DND-41 (cell line): ENCODE measurements around the gene SLC6A11.

Experiments used
- EZH2 ChIP-seq: IDR thresholded peaks from 3 replicates; pipeline ENCODE4 v1.6.1; 2012; ENCODE audit warnings: borderline replicate concordance, low read depth, mild to moderate bottlenecking, moderate library complexity, low read length, inconsistent platforms; ENCODE audit not compliant: severe bottlenecking
- TF ChIP-seq, protein P1 (sequence below): IDR thresholded peaks from 2 replicates; pipeline ENCODE4 v1.5.1; 2012; ENCODE audit warnings: borderline replicate concordance, low read length, moderate library complexity, mild to moderate bottlenecking; ENCODE audit not compliant: poor library complexity, severe bottlenecking; ENCODE audit errors: extremely low read depth

DNA sequence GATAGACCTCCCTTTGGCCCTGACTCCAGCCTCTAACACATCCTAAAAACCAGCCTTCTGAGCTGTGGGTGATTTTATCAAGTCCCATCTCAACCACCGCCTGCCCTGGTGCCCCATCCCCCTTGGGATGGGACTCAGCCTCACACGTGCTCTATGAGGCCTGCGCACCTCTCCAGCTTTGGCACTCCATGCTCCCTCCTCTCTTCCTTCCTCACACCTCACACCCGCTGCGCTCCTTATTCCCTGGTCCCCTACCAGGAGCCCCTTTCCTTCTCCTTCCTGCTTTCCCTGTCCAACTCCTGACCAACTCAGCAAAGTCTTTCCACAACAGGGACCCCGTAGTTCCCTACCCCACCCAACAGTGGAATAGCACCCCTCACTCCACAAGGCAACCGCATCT lies 158.1 kb downstream of the SLC6A11 start:
- TF ChIP-seq, protein P1, sequence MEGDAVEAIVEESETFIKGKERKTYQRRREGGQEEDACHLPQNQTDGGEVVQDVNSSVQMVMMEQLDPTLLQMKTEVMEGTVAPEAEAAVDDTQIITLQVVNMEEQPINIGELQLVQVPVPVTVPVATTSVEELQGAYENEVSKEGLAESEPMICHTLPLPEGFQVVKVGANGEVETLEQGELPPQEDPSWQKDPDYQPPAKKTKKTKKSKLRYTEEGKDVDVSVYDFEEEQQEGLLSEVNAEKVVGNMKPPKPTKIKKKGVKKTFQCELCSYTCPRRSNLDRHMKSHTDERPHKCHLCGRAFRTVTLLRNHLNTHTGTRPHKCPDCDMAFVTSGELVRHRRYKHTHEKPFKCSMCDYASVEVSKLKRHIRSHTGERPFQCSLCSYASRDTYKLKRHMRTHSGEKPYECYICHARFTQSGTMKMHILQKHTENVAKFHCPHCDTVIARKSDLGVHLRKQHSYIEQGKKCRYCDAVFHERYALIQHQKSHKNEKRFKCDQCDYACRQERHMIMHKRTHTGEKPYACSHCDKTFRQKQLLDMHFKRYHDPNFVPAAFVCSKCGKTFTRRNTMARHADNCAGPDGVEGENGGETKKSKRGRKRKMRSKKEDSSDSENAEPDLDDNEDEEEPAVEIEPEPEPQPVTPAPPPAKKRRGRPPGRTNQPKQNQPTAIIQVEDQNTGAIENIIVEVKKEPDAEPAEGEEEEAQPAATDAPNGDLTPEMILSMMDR = no peak
- TF ChIP-seq EZH2 = no peak
